ENCODE data around the gene EYA4. TPM values are rescaled to one million over a fixed set of nuclear protein-coding genes. Genes with fewer than 3 reads are reported as not detected.

EYA4 gene
- total RNA-seq, 1 experiment from 2014 or later: 0.24 TPM

DNA sequence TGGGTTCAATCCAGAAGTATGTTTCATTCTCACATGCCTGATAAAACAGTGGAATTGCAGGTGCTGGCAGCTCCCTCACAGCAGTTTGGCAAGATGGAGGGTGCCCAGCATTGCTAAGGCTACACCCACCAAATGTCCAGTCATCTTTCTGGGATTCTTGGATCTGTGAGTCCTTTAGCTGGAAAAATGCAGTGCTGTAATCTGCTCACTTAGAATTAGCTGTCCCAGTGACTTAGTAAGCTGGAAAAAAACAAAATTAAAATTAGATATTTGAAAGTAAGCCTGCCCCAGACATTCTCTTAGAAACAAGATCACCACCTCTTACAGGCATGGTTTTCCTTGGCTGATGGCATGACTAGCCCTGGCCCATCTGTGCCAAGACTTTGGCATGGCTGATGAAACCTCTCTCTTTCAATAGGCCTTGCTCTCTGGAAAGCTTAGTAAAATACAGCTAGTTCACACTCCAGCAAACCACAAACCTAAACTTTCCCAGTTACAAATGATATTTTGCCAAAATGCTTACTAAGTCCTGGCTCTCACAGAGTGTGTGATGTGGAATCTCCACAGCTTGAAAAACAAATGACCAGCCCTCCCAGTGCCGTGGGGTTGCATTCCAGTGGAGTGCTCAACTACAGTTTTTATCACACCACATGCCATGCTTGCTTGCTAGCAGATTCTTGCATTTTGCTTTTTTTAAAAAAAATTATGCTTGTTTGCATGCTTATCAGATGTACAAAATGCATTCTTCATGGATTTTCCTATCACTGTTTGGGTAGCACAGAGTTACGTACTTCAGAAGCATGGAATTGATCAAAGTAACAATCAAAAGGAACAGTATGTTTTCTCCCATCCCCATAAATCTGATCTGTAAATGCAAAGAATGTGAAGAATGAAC lies 261.5 kb downstream of the EYA4 start (continued):
- TF ChIP-seq MYBL2 (CRISPR knock-in tag; IDR thresholded peaks at IDR 0.05): no peak
- no peak for TF ChIP-seq TP53 (CRISPR knock-in tag; IDR thresholded peaks at IDR 0.05)
- no peak for TF ChIP-seq ETV6 (CRISPR knock-in tag; IDR thresholded peaks at IDR 0.05)
- no peak for TF ChIP-seq SOX15 (CRISPR knock-in tag; IDR thresholded peaks at IDR 0.05)
- no peak for TF ChIP-seq RORB (CRISPR knock-in tag; IDR thresholded peaks at IDR 0.05)
- no peak for TF ChIP-seq KAT7 (CRISPR knock-in tag; IDR thresholded peaks at IDR 0.05; ENCODE audit: borderline replicate concordance)

- CTCF ChIA-PET: no interaction called here
- Mint-ChIP-seq H3K27ac (no peak overlapping the region), H3K36me3 (no peaks in the 10 kb centered on the region), H3K9me3 (no peaks in the 10 kb centered on the region), H3K4me1 (no peaks in the 10 kb centered on the region), H3K4me3 (no peak overlapping the region), H3K27me3 (ENCODE audit: low read depth) (no peaks in the 10 kb centered on the region; the same call in 1 of the 2 replicates)
- ATAC-seq (no peak), DNase-seq (ENCODE audit: low spot score) (no peak)
- TF ChIP-seq, protein P1, sequence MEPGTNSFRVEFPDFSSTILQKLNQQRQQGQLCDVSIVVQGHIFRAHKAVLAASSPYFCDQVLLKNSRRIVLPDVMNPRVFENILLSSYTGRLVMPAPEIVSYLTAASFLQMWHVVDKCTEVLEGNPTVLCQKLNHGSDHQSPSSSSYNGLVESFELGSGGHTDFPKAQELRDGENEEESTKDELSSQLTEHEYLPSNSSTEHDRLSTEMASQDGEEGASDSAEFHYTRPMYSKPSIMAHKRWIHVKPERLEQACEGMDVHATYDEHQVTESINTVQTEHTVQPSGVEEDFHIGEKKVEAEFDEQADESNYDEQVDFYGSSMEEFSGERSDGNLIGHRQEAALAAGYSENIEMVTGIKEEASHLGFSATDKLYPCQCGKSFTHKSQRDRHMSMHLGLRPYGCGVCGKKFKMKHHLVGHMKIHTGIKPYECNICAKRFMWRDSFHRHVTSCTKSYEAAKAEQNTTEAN (CRISPR knock-in tag; IDR thresholded peaks at IDR 0.05): no peak
- no peak for TF ChIP-seq SP1 (CRISPR knock-in tag; conservative IDR thresholded peaks at IDR 0.05)
- TF ChIP-seq HMGA2 (CRISPR knock-in tag; IDR thresholded peaks at IDR 0.05): no peak
- no peak for TF ChIP-seq CBFB (CRISPR knock-in tag; IDR thresholded peaks at IDR 0.05; ENCODE audit: low read depth)
- TF ChIP-seq, protein P2, sequence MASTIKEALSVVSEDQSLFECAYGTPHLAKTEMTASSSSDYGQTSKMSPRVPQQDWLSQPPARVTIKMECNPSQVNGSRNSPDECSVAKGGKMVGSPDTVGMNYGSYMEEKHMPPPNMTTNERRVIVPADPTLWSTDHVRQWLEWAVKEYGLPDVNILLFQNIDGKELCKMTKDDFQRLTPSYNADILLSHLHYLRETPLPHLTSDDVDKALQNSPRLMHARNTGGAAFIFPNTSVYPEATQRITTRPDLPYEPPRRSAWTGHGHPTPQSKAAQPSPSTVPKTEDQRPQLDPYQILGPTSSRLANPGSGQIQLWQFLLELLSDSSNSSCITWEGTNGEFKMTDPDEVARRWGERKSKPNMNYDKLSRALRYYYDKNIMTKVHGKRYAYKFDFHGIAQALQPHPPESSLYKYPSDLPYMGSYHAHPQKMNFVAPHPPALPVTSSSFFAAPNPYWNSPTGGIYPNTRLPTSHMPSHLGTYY (CRISPR knock-in tag; IDR thresholded peaks at IDR 0.05): no peak
- TF ChIP-seq ATF1 (CRISPR knock-in tag; IDR thresholded peaks at IDR 0.05): no peak
- TF ChIP-seq FOXP4 (CRISPR knock-in tag; IDR thresholded peaks at IDR 0.05): no peak
- no peak for TF ChIP-seq ESRRA (CRISPR knock-in tag; IDR thresholded peaks at IDR 0.05; ENCODE audit: borderline replicate concordance)
- no peak for TF ChIP-seq ZNF512 (CRISPR knock-in tag; IDR thresholded peaks at IDR 0.05; ENCODE audit: borderline replicate concordance)
- TF ChIP-seq TCF7 (CRISPR knock-in tag; IDR thresholded peaks at IDR 0.05; ENCODE audit: low read depth): no peak
- TF ChIP-seq FOXP1 (CRISPR knock-in tag; IDR thresholded peaks at IDR 0.05; ENCODE audit: borderline replicate concordance): no peak
- no peak for TF ChIP-seq MYBL2 (CRISPR knock-in tag; IDR thresholded peaks at IDR 0.05)
- POLR2A ChIA-PET: no interaction called here
These were observed 262.2 kb downstream of the EYA4 start for GRCh38 chr6:133503336-133503729.

- Mint-ChIP-seq H3K9me3 (no peaks in the 10 kb centered on the region), H3K27me3 (ENCODE audit: low read depth) (no peaks in the 10 kb centered on the region; the same call in 1 of the 2 replicates), H3K27ac (no peak overlapping the region), H3K4me3 (no peak overlapping the region), H3K36me3 (no peaks in the 10 kb centered on the region), H3K4me1 (no peaks in the 10 kb centered on the region)
- DNase-seq (ENCODE audit: low spot score): no peak
- ChIA-PET CTCF (no interaction called here), POLR2A (interaction anchor here (1.0 kb wide), 1 partner anchor 252 kb away, joined by 3 read pairs; no protein-coding TSS in a partner anchor)
- no peak for ATAC-seq
- TF ChIP-seq FOXP4 (CRISPR knock-in tag; IDR thresholded peaks at IDR 0.05) (no peak), OVOL2 (CRISPR knock-in tag; IDR thresholded peaks at IDR 0.05; ENCODE audit: borderline replicate concordance) (no peak)
- TF ChIP-seq, protein P3, sequence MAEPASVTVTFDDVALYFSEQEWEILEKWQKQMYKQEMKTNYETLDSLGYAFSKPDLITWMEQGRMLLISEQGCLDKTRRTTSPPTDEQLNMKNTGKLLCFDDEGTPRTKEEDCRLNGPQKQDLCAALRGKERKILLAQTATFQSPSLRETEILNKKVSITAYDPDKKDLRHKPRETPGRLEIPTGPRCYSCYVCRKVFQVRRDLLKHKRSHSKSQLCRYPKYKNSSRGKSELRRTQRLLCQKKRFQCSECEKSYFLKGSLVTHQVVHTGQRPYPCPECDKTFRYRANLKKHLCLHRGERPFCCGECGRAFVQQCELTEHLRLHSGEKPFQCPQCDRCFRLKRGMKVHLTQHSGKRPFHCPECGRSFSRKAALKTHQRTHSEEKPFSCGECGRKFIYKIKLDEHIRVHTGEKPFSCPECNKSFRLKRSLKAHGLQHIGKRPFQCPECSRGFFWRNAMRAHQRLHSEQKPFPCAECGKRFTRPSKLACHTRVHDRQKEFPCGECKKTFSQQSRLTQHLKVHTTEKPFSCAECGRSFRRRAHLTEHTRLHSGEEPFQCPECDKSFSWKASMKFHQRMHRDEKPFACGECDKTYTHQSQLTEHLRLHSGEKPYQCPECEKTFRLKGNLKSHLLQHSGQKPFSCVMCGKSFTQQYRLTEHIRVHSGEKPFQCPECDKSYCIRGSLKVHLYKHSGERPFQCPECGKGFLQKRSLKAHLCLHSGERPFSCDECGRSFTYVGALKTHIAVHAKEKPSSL (CRISPR knock-in tag; conservative IDR thresholded peaks at IDR 0.05): no peak
These were observed 263.0 kb downstream of the EYA4 start for GRCh38 chr6:133504158-133504557.
